ENCODE data around the gene ACOX1. TPM values are rescaled to one million over a fixed set of nuclear protein-coding genes. Genes with fewer than 3 reads are reported as not detected.

ACOX1 gene
- total RNA-seq: 43.3 and 61.4 TPM in 2 replicates

GRCh38 chr17:75978938-75979704 lies at the start of gene ACOX1, which contains the start of gene TEN1:
ACOX1 (minus strand) TSS chr17:75979166; CDS start chr17:75979073, 93 bp downstream.
TEN1 (plus strand) TSS chr17:75979240; CDS start chr17:75986193, 6,953 bp downstream.

GRCh38 chr17:76027159-76027839 lies 48.3 kb upstream of the ACOX1 start, which contains the start of gene EVPL:
EVPL (minus strand) TSS chr17:76027306; CDS start chr17:76027198, 108 bp downstream.

GRCh38 chr17:76000755-76001521 lies 22.0 kb upstream of the ACOX1 start, which contains the start of gene CDK3:
CDK3 (plus strand) TSS chr17:76000855; CDS start chr17:76001426, 571 bp downstream.

GRCh38 chr17:75940727-75941441 lies 38.1 kb downstream of the ACOX1 start, which contains the start of gene FBF1:
FBF1 (minus strand) TSS chr17:75941042; CDS start chr17:75938149, 2,893 bp downstream.

GRCh38 chr17:75904749-75905521 lies 74.0 kb downstream of the ACOX1 start, which contains the start of gene MRPL38:
MRPL38 (minus strand) TSS chr17:75904884; CDS start chr17:75904875, 9 bp downstream.

GRCh38 chr17:75896415-75897159 lies 82.4 kb downstream of the ACOX1 start, which contains the start of gene TRIM65:
TRIM65 (minus strand) TSS chr17:75896951; CDS start chr17:75896937, 14 bp downstream.

Other genes starting within 250 kb of the ACOX1 start
- gene GALK1, start 214.0 kb downstream of the ACOX1 start, total RNA-seq: 26.0 and 43.9 TPM in 2 replicates
- gene UNK, start 194.4 kb downstream of the ACOX1 start, total RNA-seq: 7.5 and 8.3 TPM in 2 replicates
- gene UNC13D, start 134.8 kb downstream of the ACOX1 start, total RNA-seq: 6.2 and 7.7 TPM in 2 replicates
- gene WBP2, start 123.8 kb downstream of the ACOX1 start, total RNA-seq: 18.3 and 24.9 TPM in 2 replicates
- 16.2 and 46.3 TPM in 2 replicates for gene TRIM47, start 100.6 kb downstream of the ACOX1 start, total RNA-seq
- gene TRIM65, start 82.2 kb downstream of the ACOX1 start, total RNA-seq: 24.1 and 30.1 TPM in 2 replicates
- 29.9 and 39.6 TPM in 2 replicates for gene MRPL38, start 74.3 kb downstream of the ACOX1 start, total RNA-seq
- 9.2 and 11.9 TPM in 2 replicates for gene FBF1, start 38.1 kb downstream of the ACOX1 start, total RNA-seq
- gene TEN1, start 74 bp upstream of the ACOX1 start, total RNA-seq: 17.6 and 22.4 TPM in 2 replicates
- 0.21 and 1.2 TPM in 2 replicates for gene CDK3, start 21.7 kb upstream of the ACOX1 start, total RNA-seq
- gene EVPL, start 48.1 kb upstream of the ACOX1 start, total RNA-seq: 28.2 and 44.8 TPM in 2 replicates
- 35.9 and 47.3 TPM in 2 replicates for gene SRP68, start 93.4 kb upstream of the ACOX1 start, total RNA-seq
- gene GALR2, start 95.6 kb upstream of the ACOX1 start, total RNA-seq: 0.21 TPM in 1 of 2 replicates, not detected in the other
- not detected in 2 replicates for gene ZACN, start 100.0 kb upstream of the ACOX1 start, total RNA-seq
- 39.9 and 71.1 TPM in 2 replicates for gene EXOC7, start 124.6 kb upstream of the ACOX1 start, total RNA-seq
- 0.24 TPM in 1 of 2 replicates, not detected in the other for gene FOXJ1, start 162.1 kb upstream of the ACOX1 start, total RNA-seq